GM12874 (cell line): Measurements from ENCODE around the gene MGAT4B.

Experiments
- CTCF ChIP-seq: IDR thresholded peaks from 2 replicates; pipeline ENCODE4 v1.5.1; 2011; ENCODE audit warnings: low read depth, mild to moderate bottlenecking, control low read depth, low read length, moderate library complexity; ENCODE audit not compliant: insufficient read depth

Gene MGAT4B

DNA sequence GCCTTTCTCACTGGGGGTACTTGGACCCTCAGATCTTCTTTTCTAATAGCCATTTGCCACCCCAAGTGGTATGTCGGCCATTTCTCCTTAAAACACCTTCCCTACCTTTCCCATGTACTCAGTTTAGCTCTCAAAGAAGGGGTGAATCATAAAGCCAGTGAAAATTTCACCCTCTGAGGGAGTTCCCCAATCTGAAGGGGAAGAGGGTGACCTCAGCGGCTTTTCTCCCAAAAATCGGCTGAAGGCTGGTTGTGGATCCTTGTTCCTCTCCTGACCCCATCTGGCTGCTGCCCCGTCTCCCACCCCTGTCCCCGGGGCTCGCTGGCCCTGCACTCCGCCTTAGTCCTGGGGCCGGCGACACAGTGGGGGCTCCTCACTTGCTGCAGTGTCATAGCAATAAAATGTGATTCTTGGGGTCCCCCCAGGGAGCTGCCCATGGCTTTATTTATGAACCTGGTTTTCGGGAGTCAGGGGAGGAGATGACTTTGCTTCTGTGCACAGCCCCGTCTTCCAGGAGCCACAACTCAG, 30.2 kb downstream of the MGAT4B start:
- no peak for TF ChIP-seq CTCF

DNA sequence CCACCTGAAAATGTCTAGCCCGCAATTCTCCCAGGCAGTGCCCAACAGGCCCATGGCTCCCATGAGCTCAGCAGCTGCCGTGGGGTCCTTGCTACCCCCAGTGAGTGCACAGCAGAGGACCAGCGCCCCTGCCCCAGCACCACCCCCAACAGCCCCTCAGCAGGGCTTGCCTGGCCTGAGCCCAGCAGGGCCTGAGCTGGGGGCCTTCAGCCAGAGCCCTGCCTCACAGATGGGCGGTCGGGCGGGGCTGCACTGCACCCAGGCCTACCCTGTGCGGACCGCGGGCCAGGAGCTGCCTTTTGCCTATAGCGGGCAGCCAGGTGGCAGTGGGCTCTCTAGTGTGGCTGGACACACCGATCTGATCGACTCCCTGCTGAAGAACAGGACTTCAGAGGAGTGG, 32.2 kb downstream of the MGAT4B start:
- no peak for TF ChIP-seq CTCF

DNA sequence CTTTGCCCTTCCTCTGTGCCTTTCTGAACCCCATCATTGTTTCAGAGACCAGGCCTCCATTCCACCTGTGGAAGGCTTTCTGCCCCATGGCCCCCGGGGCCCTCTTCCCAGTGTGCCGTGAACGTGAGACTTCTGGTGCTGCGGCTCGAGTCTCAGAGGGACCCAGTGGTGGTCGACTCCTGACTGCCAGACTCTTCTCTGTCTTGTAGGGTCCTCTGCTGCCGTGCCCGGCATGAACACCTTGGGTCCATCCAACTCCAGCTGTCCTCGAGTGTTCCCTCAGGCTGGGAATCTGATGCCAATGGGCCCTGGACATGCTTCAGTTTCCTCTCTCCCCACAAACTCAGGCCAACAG, 33.0 kb downstream of the MGAT4B start:
- no peak for TF ChIP-seq CTCF

DNA sequence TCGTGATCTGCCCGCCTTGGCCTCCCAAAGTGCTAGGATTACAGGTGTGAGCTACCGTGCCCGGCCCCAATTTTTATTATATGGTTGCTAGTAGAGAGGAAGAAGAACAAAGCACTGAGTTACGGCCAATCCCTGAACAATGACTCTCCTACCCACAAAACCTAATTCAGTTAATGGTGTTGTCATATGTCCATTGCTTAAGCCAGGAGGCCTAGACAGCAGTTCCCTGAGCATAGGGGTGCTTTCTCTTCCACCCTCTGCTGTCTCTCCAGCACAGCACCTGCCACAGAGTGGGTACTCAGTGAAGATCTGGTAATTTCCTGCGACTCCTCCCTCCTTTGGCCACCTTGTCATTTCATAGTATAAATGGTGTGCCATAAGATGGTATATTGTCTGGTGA, 34.3 kb downstream of the MGAT4B start:
- TF ChIP-seq CTCF, result no peak

DNA sequence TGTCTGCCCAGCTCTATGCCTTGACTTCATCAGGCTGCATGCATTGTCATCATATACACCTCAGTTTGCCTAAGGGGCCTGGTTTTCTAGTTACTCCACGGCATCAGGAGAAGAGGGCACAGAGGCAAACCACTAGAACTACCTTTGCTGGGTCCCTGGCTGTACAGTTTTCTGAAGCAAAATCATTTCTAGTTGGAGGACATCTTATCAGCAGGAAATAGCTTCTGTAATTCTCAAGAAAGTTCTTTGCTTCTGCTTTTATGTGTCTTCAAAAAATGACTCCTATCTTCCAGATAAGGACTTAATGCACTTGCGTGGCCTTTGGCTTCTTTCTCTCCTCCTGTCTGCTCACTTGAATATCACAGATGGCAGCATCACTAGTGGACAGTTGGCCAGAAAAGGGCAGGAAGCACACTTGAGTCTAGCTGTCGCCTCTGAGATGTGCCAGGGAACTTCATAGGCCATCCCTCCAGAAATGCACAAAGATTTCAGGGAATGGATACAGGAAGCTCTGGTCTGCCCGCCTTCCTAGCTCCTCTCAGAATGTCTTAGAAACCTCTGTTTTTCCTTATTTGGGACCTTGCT, 35.3 kb downstream of the MGAT4B start:
- TF ChIP-seq CTCF, result no peak

GRCh38 chr5:179769796-179770195, 36.9 kb downstream of the MGAT4B start:
- no peak for TF ChIP-seq CTCF

DNA sequence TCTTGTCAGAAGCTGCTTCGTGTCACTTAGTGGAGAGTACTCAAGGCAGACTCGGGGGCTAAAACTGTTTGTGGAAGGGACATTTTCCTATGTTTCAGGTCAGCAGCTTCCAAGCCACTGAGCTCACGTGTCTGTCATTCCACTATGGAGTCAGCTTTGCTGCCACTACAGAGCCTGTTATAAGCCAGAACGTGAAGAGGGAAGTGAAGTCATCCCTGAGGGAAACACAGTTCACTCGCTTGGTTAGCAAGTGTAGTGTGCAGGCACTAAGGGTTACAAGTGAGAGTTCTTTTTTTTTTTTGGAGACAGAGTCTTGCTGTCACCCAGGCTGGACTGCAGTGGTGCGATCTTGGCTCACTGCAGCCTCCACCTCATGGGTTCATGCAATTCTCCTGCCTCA, 37.4 kb downstream of the MGAT4B start:
- TF ChIP-seq CTCF, result no peak
